ENCODE data around the gene CUL4B. TPM values are rescaled to one million over a fixed set of nuclear protein-coding genes. Genes with fewer than 3 reads are reported as not detected.
"Not testable (repeated sequence)": the region's sequence is repeated elsewhere in the genome, so short reads cannot be mapped to it uniquely, and the experiment has no call there.

Gene CUL4B
- 10 to 100 TPM; 53.2 to 60.1 TPM for total RNA-seq

DNA sequence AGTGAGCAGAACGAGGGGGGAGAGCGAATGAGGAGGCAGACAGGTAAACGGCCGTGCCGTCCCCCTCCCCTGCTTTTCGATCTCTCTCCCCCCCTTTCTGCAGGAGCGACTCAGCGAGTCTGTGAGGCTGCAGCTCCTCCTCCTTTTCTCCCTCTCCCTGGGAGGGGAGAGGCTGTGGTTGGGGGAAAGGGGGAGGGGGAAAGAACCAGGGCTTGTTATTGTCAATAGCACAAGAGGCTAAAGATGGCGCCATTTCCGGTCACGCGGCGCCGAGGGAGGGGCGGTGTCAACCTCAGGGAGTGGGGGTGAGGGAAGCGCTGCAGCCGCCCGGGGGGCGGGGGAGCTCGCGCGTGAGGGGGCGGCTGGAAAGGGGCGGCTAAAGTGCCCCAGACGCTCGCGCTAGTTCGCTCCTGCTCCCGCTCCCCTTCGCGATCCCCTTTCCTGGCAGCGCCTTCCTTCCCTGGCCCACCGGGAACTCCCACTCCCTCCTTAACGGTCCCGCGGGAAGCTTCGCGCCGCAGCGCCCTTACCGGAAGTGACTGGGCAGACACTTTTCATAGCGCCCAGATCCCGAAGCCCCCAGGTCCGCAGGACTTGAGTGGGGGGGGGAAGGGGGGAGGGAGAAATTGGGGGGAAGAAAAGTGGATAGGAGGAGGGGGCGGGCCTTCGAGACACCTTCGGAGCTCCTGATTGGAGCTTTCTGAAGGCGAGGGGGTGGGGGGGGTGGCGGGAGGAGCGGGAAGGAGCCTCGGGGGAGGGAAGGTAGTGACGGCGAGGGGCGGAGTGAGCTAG, at the start of gene CUL4B:
TSS of gene CUL4B (minus strand) at position 121 of the 792 bp plus-strand sequence. CDS start 324 bp downstream, outside the sequence.
- Mint-ChIP-seq H3K4me1 (ENCODE audit: low read depth) (peaks cover 16% of the 10 kb centered on the region), H3K4me3 (peak within 1 kb of the TSS; percentile 98), H3K27me3 (ENCODE audit: low read depth) (no peaks in the 10 kb centered on the region), H3K36me3 (ENCODE audit: low read depth) (peaks cover 8% of the 10 kb centered on the region), H3K27ac (peak within 1 kb of the TSS; percentile 98), H3K9me3 (no peaks in the 10 kb centered on the region)
- intact Hi-C loops (cut with micrococcal nuclease) = loop anchor here (1.0 to 5.0 kb wide), 9 partner anchors 11 to 689 kb away; partner anchors contain the start of genes C1GALT1C1, LAMP2, MCTS1 and NDUFA1
- CTCF ChIA-PET = interaction anchor here (0.7 to 0.8 kb wide), 2 partner anchors 43 to 102 kb away, joined by 3 read pairs; partner anchors contain the start of gene MCTS1
- DNase-seq = peak; percentile 96

DNA sequence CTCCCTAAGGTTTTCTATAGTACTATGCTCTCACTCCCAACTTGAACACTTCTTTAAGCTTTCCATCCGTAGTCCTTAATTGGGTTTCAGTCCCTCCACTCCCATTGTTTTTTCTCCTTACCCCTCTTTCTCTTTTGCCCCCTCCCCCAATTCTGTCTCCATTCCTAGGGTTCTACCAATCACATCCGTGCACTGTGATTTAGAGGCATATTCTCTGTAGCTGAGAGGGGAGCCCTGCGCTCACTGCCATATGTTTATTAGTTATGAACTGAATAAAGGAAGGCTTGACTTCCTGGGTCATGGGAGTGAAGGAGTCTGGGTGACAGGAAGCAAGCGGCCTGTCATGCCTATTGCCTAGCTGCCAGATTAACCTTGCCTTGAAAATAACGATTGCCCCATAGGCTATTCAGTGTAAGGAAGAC, 43.6 kb upstream of the CUL4B start:
- DNase-seq = peak; percentile 53
- intact Hi-C loops (cut with micrococcal nuclease) = loop anchor here (1.0 to 10.0 kb wide), 6 partner anchors 26 to 662 kb away; partner anchors contain the start of genes C1GALT1C1 and NKAP
- H3K36me3 Mint-ChIP-seq (ENCODE audit: low read depth) = peaks cover 7% of the 10 kb centered on the region
- H3K27ac Mint-ChIP-seq = peak overlapping the region; percentile 98
- peak overlapping the region; percentile 95 for H3K4me3 Mint-ChIP-seq
- CTCF ChIA-PET = interaction anchor here (1.0 kb wide), 1 partner anchor 43 kb away, joined by 3 read pairs; no protein-coding TSS in a partner anchor
- no peaks in the 10 kb centered on the region for H3K9me3 Mint-ChIP-seq
- H3K27me3 Mint-ChIP-seq (ENCODE audit: low read depth) = no peaks in the 10 kb centered on the region
- H3K4me1 Mint-ChIP-seq (ENCODE audit: low read depth) = peaks cover 7% of the 10 kb centered on the region

DNA sequence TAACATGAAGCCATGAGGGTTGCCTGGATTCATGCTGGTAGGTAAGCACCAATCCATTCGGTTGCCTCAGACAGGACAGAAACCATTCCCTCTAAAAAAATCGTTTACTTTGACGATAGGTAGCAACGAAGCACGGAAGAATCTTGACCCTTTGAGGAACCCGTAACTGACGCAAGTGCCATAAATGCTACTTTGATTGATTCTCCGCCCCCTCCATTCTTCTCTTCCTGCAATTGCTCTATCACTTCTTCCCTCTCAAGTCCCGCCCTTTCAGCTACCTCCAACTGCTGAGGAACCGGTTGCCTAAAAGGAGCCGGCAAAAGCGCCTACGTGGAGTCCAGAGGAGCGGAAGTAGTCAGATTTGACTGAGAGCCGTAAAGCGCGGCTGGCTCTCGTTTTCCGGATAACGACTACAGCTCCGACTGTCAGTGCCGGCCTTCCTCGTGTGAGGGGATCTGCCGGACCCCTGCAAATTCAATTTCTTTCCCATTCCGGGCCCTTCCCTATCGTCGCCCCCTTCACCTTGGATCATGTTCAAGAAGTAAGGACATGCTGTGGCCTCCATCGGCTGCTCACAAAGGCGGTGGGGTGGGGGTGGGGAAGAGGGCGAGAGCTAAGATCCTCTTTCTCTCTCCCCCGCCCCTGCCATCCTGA, 43.1 kb upstream of the CUL4B start, which contains the start of gene MCTS1:
TSS of gene MCTS1 (plus strand) at position 395 of the 654 bp plus-strand sequence. CDS start at position 531, 136 bp downstream.
- Mint-ChIP-seq H3K9me3 (no peaks in the 10 kb centered on the region), H3K4me3 (peak within 1 kb of the TSS; percentile 95), H3K27ac (peak within 1 kb of the TSS; percentile 98), H3K4me1 (ENCODE audit: low read depth) (peaks cover 7% of the 10 kb centered on the region), H3K36me3 (ENCODE audit: low read depth) (peaks cover 7% of the 10 kb centered on the region), H3K27me3 (ENCODE audit: low read depth) (no peaks in the 10 kb centered on the region)
- intact Hi-C loops (cut with micrococcal nuclease) = loop anchor here (1.0 to 10.0 kb wide), 6 partner anchors 26 to 662 kb away; partner anchors contain the start of genes C1GALT1C1 and NKAP
- peak; percentile 86 for DNase-seq
- CTCF ChIA-PET = interaction anchor here (1.0 kb wide), 1 partner anchor 42 kb away, joined by 3 read pairs; no protein-coding TSS in a partner anchor

DNA sequence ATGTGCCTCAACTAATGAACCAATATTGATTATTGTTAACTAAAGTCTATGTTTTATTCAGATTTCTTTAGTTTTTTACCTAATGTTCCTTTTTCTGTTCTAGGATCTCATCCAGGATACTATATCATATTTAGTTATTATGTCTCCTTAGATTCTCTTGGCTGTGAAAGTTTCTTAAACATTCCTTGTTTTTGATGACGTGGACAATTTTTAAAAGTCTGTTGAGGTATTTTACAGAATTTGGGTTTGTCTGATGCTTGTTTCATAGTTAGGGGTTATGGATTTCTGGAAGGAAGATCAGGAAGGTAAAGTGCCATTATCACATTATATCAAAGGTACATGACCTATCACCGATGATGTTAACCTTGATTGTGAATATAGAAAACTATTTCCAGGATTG, 24.9 kb upstream of the CUL4B start:
- intact Hi-C loops (cut with micrococcal nuclease) = no loop called here
- Mint-ChIP-seq H3K27ac (no peak overlapping the region), H3K27me3 (ENCODE audit: low read depth) (no peaks in the 10 kb centered on the region), H3K36me3 (ENCODE audit: low read depth) (no peaks in the 10 kb centered on the region), H3K4me1 (ENCODE audit: low read depth) (peaks cover 5% of the 10 kb centered on the region), H3K9me3 (no peaks in the 10 kb centered on the region), H3K4me3 (no peak overlapping the region)
- DNase-seq = no peak
- CTCF ChIA-PET = no interaction called here

DNA sequence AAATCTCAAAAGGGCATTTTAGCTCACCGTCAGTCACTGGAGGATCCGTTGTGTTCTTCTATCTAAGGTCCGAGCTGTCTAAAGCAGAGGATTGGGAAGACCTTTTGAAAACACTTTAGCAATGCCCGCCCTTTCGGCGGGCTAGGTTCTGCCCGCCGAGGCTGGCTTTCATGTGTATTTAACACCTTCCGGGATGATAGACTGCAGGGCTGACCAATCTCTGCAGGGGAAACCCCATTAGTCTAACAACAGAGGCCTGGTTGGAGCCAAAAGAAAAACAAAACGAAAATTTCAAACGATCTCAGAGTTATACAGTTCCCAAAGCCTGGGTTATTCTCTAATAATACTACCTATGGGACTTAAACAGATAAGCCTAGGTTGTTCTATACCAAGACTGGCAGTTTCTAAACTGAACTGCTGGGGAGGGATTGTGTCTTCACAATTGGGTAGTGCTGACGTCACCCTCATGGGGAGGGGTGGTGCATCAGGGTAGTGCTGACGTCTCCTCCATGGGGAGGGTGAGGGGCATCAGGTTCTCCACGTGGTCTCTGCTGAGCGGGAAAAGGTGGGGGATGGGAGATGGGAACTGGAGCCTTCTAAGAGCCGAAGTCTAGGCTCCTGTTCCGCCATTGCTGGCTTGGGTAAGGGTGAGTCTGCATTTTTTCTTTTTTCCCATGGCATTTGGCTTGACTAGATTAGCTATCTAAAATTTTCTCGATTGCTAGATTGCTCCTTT, 14.8 kb upstream of the CUL4B start:
- no peak overlapping the region for H3K4me3 Mint-ChIP-seq
- intact Hi-C loops (cut with micrococcal nuclease) = no loop called here
- CTCF ChIA-PET = interaction anchor here (0.6 kb wide), 1 partner anchor 178 kb away, joined by 3 read pairs; no protein-coding TSS in a partner anchor
- no peaks in the 10 kb centered on the region for H3K36me3 Mint-ChIP-seq (ENCODE audit: low read depth)
- H3K27ac Mint-ChIP-seq = no peak overlapping the region
- no peaks in the 10 kb centered on the region for H3K9me3 Mint-ChIP-seq
- H3K27me3 Mint-ChIP-seq (ENCODE audit: low read depth) = no peaks in the 10 kb centered on the region
- peaks cover 5% of the 10 kb centered on the region for H3K4me1 Mint-ChIP-seq (ENCODE audit: low read depth)
- DNase-seq = no peak

DNA sequence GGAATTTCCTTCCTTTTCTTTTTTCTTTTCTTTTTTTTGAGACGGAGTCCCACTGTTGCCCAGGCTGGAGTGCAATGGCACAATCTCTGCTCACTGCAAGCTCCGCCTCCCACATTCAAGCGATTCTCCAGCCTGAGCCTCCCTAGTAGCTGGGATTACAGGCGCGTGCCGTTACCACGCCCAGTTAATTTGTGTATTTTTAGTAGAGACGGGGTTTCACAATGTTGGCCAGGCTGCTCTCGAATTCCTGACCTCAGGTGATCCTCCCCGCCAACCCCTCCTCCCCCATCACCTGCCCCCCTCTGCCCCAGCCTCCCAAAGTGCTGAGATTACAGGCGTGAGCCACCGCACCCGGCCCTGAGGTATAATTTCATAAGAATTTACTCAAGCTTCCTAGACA, 13.0 kb upstream of the CUL4B start:
- H3K27ac Mint-ChIP-seq; H3K4me3 Mint-ChIP-seq; H3K4me1 Mint-ChIP-seq (ENCODE audit: low read depth); CTCF ChIA-PET; DNase-seq; H3K9me3 Mint-ChIP-seq; H3K36me3 Mint-ChIP-seq (ENCODE audit: low read depth); intact Hi-C loops (cut with micrococcal nuclease); H3K27me3 Mint-ChIP-seq (ENCODE audit: low read depth): not testable (repeated sequence)

DNA sequence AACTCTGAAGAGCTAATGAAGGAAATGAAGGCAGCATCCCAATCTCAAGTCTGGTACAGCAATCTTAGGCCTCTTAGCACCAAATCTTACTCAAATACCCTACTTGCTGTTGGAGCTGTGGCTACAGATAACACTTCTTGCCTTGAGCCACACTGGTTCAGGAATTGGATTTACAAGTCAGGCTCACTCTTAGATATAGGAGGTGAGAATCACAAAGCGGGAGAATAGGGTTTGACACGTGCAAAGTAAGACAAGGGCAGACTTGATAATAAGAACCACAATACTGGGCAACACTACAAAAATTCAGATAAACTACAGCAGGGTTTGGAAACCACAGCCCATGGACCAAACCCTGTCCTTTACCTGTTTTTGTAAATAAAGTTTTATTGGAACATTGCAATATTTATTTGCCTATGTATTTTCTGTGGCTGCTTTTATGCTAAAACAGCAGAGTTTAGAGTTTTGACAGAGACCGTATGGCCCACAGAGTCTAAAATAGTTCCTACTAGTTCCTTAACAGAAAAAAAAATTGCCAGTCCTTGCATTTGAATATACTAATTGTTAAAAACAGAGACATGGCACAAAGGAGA, 9.3 kb upstream of the CUL4B start:
- DNase-seq = no peak
- Mint-ChIP-seq H3K27me3 (ENCODE audit: low read depth) (no peaks in the 10 kb centered on the region), H3K4me1 (ENCODE audit: low read depth) (peaks cover 5% of the 10 kb centered on the region), H3K36me3 (ENCODE audit: low read depth) (no peaks in the 10 kb centered on the region), H3K9me3 (no peaks in the 10 kb centered on the region), H3K4me3 (no peak overlapping the region), H3K27ac (no peak overlapping the region)
- intact Hi-C loops (cut with micrococcal nuclease) = no loop called here
- CTCF ChIA-PET = no interaction called here

DNA sequence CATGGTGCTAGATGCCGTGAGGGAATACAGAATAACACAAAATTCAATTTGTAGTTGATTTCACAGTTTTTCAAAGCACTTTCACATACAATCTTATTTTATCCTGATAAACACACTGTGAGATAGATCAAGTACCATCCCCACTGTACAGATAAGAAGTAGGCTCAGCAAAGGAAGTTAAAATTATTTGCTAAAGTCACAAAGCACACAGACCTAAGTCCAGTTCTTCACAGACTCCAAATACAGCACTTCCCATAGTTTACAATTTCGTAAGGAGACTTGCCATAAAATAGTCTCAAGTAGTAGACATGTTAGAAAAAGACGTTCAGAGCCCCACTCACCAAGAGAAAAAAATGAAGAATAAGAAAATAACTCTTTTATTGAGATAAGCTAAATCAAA, 7.8 kb upstream of the CUL4B start:
- Mint-ChIP-seq H3K4me3 (no peak overlapping the region), H3K9me3 (no peaks in the 10 kb centered on the region), H3K27ac (no peak overlapping the region), H3K36me3 (ENCODE audit: low read depth) (no peaks in the 10 kb centered on the region), H3K27me3 (ENCODE audit: low read depth) (no peaks in the 10 kb centered on the region), H3K4me1 (ENCODE audit: low read depth) (peaks cover 5% of the 10 kb centered on the region)
- intact Hi-C loops (cut with micrococcal nuclease) = no loop called here
- CTCF ChIA-PET = no interaction called here
- no peak for DNase-seq

DNA sequence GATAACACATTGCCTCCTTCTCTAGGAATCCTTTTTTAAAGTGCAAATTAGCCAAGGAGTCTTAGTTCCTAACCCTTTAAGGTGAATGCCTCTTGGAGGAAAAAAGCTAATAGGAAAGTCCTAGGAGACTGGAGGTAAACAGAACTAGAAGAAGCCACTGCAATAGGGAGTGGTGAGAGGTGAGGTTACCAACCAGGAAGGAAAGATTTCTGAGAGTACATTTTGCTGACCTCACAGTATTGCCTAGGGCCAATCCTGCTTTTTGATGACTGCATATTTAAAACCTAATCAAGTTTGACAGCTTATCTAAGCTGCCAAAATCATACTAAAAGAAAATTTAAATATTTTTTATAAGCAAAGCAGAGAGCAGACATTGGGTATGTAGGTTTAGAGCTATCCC, 7.3 kb upstream of the CUL4B start:
- H3K9me3 Mint-ChIP-seq = no peaks in the 10 kb centered on the region
- no peaks in the 10 kb centered on the region for H3K36me3 Mint-ChIP-seq (ENCODE audit: low read depth)
- no peaks in the 10 kb centered on the region for H3K27me3 Mint-ChIP-seq (ENCODE audit: low read depth)
- no peak overlapping the region for H3K4me3 Mint-ChIP-seq
- intact Hi-C loops (cut with micrococcal nuclease) = no loop called here
- peaks cover 5% of the 10 kb centered on the region for H3K4me1 Mint-ChIP-seq (ENCODE audit: low read depth)
- DNase-seq = no peak
- no peak overlapping the region for H3K27ac Mint-ChIP-seq
- CTCF ChIA-PET = interaction anchor here (0.6 kb wide), 1 partner anchor 64 kb away, joined by 5 read pairs; no protein-coding TSS in a partner anchor

DNA sequence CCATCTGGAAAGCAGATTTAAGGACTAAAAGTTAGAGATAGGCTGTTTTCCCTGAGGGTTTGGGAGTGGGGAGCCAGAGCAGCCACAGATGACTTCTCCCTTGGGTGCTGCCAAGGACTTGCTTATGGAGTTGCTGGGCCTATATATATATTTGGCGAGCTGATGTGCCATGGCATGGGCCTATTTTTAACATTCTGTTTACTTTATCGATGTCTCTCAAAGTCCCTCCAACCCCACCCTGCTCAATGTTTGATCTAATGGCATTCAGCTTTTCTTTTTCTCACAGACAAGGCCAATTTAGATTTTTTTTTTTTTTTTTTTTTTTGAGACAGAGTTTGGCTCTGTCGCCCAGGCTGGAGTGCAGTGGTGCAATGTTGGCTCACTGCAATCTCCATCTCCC, 6.1 kb upstream of the CUL4B start:
- Mint-ChIP-seq H3K36me3 (ENCODE audit: low read depth) (no peaks in the 10 kb centered on the region), H3K4me1 (ENCODE audit: low read depth) (peaks cover 11% of the 10 kb centered on the region), H3K27ac (no peak overlapping the region), H3K9me3 (no peaks in the 10 kb centered on the region), H3K4me3 (no peak overlapping the region), H3K27me3 (ENCODE audit: low read depth) (no peaks in the 10 kb centered on the region)
- no peak for DNase-seq
- CTCF ChIA-PET = no interaction called here
- intact Hi-C loops (cut with micrococcal nuclease) = no loop called here

DNA sequence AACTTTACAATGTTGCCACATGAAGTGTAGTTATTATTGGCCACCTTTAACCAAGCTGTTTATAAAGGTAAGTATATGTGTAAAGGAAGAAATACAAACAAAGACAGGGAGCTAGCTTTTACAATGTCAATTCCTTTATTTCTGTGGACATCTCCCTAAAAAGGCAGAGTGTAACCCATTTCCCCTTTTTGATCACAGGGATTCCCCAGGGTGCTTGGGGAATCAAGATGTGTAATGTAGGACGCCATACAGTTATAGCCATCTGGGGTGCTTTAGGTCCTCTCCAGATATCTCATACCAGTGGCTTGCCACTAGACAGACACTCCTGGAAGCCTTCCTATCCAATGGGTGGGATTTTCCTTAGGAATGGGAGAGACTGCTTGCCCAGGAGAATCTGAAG, 4.2 kb upstream of the CUL4B start:
- Mint-ChIP-seq H3K4me1 (ENCODE audit: low read depth) (peaks cover 8% of the 10 kb centered on the region), H3K27me3 (ENCODE audit: low read depth) (no peaks in the 10 kb centered on the region), H3K4me3 (no peak overlapping the region), H3K36me3 (ENCODE audit: low read depth) (no peaks in the 10 kb centered on the region), H3K9me3 (no peaks in the 10 kb centered on the region), H3K27ac (no peak overlapping the region)
- intact Hi-C loops (cut with micrococcal nuclease) = loop anchor here (5.0 kb wide), 3 partner anchors 78 to 693 kb away; partner anchors contain the start of genes LAMP2, NDUFA1 and RNF113A
- no peak for DNase-seq
- CTCF ChIA-PET = interaction anchor here (0.7 kb wide), 1 partner anchor 261 kb away, joined by 3 read pairs; no protein-coding TSS in a partner anchor
